ENCODE data around the gene BAIAP2.

BAIAP2 gene

GRCh38 chr17:80991645-80992076 lies 43.3 kb upstream of the BAIAP2 start, which contains the start of gene CHMP6:
TSS of gene CHMP6 (plus strand) at chr17:80991841. CDS start at chr17:80991919, 78 bp downstream.
- H3K4me3 ChIP-seq (ENCODE audit: low read depth, low read length) = peak within 1 kb of the TSS; percentile 63
- TF ChIP-seq, protein P1, sequence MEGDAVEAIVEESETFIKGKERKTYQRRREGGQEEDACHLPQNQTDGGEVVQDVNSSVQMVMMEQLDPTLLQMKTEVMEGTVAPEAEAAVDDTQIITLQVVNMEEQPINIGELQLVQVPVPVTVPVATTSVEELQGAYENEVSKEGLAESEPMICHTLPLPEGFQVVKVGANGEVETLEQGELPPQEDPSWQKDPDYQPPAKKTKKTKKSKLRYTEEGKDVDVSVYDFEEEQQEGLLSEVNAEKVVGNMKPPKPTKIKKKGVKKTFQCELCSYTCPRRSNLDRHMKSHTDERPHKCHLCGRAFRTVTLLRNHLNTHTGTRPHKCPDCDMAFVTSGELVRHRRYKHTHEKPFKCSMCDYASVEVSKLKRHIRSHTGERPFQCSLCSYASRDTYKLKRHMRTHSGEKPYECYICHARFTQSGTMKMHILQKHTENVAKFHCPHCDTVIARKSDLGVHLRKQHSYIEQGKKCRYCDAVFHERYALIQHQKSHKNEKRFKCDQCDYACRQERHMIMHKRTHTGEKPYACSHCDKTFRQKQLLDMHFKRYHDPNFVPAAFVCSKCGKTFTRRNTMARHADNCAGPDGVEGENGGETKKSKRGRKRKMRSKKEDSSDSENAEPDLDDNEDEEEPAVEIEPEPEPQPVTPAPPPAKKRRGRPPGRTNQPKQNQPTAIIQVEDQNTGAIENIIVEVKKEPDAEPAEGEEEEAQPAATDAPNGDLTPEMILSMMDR (IDR thresholded peaks at IDR 0.05; ENCODE audit: control insufficient read depth, extremely low read depth, insufficient read depth) = peak; percentile 14; the same call in 1 of the 2 replicates
- DNase-seq (ENCODE audit: low read depth) = no peak

- DNase-seq (ENCODE audit: low read depth) = no peak
- H3K4me3 ChIP-seq (ENCODE audit: low read depth, low read length) = peak overlapping the region; percentile 63
- TF ChIP-seq, protein P1 (IDR thresholded peaks at IDR 0.05; ENCODE audit: control insufficient read depth, extremely low read depth, insufficient read depth) = no peak
Observed at GRCh38 chr17:80992077-80992947, 42.6 kb upstream of the BAIAP2 start.

DNA sequence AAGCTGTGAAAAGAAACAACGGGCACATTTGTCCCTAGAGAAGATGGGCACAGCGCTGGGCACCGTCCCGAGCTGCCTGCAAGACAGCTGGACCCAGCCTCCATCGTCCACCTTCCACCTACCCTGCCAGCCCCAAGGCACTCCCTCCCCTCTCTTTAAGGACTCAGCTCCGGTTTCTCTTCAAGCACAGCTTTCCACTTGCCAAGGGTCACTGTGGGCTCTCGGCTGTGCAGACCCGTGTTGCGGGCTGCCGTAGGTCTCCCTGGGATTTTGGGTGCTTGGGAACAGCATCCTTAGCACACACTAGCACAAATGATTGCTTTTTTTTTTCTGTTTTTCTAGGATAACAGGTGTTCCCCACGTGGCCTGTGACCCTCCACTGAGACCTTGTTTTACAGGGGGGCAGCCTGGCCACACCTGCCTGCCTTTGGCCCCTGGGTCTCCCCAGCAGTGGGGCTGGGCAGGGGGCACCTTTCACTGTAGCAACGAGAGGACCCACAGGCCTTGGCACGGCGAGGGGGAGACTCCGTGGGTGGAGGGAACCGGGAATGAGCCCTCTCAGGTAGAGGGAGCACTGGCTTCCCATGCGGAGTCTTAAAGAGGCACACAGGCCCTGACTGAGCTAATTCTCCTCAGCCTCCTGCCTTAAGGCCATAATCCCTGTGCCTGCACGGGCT lies 41.9 kb upstream of the BAIAP2 start:
- TF ChIP-seq, protein P1 (IDR thresholded peaks at IDR 0.05; ENCODE audit: control insufficient read depth, extremely low read depth, insufficient read depth) = no peak
- H3K4me3 ChIP-seq (ENCODE audit: low read depth, low read length) = peak overlapping the region; percentile 63
- no peak for DNase-seq (ENCODE audit: low read depth)

DNA sequence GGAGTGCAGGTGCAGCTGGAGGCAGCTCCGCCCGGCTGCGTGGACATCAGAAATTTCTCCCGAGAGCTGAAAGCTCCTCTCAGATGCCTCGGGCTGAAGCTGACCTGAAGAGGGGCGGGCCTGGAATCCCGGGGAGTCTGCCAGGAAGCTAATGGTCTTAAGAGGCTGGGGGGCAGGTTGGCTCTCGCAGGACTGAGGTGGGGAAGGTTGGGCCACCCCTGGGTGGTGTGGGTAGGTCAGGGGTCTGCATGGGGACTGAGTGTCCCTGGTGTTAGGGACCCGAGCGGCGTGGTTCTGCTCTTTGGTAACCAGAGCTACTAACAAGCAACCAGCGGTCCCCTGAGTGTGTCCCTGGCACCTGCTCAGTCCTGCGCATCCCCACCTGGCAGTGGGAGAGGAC lies 39.8 kb upstream of the BAIAP2 start:
- DNase-seq (ENCODE audit: low read depth) = no peak
- TF ChIP-seq, protein P1 (IDR thresholded peaks at IDR 0.05; ENCODE audit: control insufficient read depth, extremely low read depth, insufficient read depth) = no peak
- no peak overlapping the region for H3K4me3 ChIP-seq (ENCODE audit: low read depth, low read length)

DNA sequence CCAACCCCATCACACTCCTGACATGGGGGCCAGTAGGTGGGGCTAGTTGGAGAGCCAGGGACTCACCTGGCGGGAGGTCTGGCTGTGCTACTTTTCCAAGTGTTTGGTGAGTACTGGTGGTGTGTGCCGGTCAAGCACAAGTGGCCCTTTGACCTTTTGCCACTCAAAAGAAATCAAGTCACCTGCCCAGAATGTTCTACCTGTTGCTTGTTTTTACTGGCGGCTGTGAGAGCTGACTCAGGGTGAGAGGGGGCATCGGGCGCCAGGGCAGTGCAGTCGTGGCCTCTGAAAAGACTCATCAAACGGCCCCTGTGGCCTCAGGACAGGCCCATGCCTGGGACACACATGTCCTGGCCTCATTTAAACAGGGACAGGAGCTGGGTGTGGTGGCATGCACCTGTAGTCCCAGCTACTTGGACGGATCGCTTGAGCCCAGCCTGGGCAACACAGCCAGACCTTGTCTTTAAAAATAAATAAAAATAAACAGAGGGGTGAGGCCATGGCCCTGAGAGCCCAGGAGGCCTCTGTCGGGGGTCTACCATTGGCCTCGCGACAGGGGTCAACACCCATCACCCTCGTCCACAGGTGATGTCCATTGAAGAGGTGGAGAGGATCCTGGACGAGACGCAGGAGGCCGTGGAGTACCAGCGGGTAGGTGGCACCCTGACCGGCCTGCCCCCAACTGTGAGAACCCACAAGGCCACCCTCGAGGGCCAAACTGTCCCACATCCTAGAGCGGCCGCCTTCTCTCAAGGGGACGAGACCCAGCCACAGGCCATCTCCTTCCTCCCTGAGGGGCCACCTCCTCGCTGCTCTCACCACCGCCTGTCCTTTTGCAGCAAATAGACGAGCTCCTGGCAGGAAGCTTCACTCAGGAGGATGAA lies 38.3 kb upstream of the BAIAP2 start:
- TF ChIP-seq, protein P1 (IDR thresholded peaks at IDR 0.05; ENCODE audit: control insufficient read depth, extremely low read depth, insufficient read depth) = no peak
- no peak for DNase-seq (ENCODE audit: low read depth)
- H3K4me3 ChIP-seq (ENCODE audit: low read depth, low read length) = no peak overlapping the region

- TF ChIP-seq, protein P1 (IDR thresholded peaks at IDR 0.05; ENCODE audit: control insufficient read depth, extremely low read depth, insufficient read depth) = no peak
- no peak for DNase-seq (ENCODE audit: low read depth)
- no peak overlapping the region for H3K4me3 ChIP-seq (ENCODE audit: low read depth, low read length)
Observed at GRCh38 chr17:80997424-80998117, 37.4 kb upstream of the BAIAP2 start.

Data from LNCaP clone FGC (cell line).